ENCODE measurements around the gene TRIL.

- TF ChIP-seq CTCF (IDR thresholded peaks at IDR 0.05; ENCODE audit: extremely low read depth in 1 of 2, insufficient read depth in 1 of 2, low read depth in 1 of 2, low read length in 2 of 2), result no peak
- TF ChIP-seq POLR2AphosphoS5 (IDR thresholded peaks at IDR 0.05; ENCODE audit: insufficient read depth, low read depth, low read length), result no peak
Observed at GRCh38 chr7:28933846-28934320, 24.2 kb downstream of the TRIL start.

All from endothelial cell of umbilical vein (primary cell).